HEK293T (cell line): ENCODE data around the gene PPP1R7.

Experiments used
- BHLHE40 ChIP-seq: fragments of 450-650 bp; IDR thresholded peaks from 2 replicates; pipeline ENCODE4 v1.6.1; 2016; ENCODE audit warnings: mild to moderate bottlenecking, moderate library complexity, borderline replicate concordance
- FOXK2 ChIP-seq: fragments of 450-650 bp; IDR thresholded peaks from 2 replicates; pipeline ENCODE4 v1.6.1; 2016; ENCODE audit warnings: mild to moderate bottlenecking
- HDGF ChIP-seq: fragments of 450-650 bp; IDR thresholded peaks from 2 replicates; pipeline ENCODE4 v1.6.1; 2017; ENCODE audit warnings: antibody characterized with exemption, borderline replicate concordance
- L3MBTL2 ChIP-seq: fragments of 450-650 bp; conservative IDR thresholded peaks from 2 replicates; pipeline ENCODE4 v1.6.1; 2016; ENCODE audit warnings: mild to moderate bottlenecking
- SP1 ChIP-seq: fragments of 450-650 bp; IDR thresholded peaks from 2 replicates; pipeline ENCODE4 v1.6.1; 2017

DNA sequence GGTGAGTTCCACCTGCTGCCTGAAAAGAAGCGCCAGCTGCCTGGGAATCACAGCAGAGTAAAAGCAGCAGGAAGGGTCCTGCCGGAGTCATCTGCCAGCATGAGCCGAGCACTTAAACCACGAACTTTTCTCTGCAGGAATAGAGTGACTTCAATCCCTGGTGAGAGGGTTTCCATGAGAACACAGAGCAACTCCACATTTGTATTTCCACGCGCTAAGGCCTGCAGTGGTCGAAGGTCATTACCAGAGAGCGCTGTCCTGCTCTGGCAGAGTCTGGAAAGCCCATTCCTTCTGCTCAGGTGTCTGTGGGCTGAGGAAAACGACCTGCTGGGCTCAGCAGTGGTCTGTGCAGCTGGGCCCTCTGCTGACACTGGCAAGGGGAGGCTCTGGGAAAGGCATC is 7.7 kb upstream of the PPP1R7 start:
- TF ChIP-seq BHLHE40: no peak
- no peak for TF ChIP-seq SP1
- no peak for TF ChIP-seq HDGF
- TF ChIP-seq FOXK2: no peak
- no peak for TF ChIP-seq L3MBTL2
